ENCODE measurements around the gene STXBP3.
"Not testable (repeated sequence)": the region's sequence is repeated elsewhere in the genome, so short reads cannot be mapped to it uniquely, and the experiment has no call there.

STXBP3 gene, protein sequence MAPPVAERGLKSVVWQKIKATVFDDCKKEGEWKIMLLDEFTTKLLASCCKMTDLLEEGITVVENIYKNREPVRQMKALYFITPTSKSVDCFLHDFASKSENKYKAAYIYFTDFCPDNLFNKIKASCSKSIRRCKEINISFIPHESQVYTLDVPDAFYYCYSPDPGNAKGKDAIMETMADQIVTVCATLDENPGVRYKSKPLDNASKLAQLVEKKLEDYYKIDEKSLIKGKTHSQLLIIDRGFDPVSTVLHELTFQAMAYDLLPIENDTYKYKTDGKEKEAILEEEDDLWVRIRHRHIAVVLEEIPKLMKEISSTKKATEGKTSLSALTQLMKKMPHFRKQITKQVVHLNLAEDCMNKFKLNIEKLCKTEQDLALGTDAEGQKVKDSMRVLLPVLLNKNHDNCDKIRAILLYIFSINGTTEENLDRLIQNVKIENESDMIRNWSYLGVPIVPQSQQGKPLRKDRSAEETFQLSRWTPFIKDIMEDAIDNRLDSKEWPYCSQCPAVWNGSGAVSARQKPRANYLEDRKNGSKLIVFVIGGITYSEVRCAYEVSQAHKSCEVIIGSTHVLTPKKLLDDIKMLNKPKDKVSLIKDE

GRCh38 chr1:108746382-108747170, at the start of gene STXBP3:
STXBP3 (plus strand) TSS chr1:108746674; CDS start chr1:108746738, 64 bp downstream.
- DNase-seq: peak; percentile 95

DNA sequence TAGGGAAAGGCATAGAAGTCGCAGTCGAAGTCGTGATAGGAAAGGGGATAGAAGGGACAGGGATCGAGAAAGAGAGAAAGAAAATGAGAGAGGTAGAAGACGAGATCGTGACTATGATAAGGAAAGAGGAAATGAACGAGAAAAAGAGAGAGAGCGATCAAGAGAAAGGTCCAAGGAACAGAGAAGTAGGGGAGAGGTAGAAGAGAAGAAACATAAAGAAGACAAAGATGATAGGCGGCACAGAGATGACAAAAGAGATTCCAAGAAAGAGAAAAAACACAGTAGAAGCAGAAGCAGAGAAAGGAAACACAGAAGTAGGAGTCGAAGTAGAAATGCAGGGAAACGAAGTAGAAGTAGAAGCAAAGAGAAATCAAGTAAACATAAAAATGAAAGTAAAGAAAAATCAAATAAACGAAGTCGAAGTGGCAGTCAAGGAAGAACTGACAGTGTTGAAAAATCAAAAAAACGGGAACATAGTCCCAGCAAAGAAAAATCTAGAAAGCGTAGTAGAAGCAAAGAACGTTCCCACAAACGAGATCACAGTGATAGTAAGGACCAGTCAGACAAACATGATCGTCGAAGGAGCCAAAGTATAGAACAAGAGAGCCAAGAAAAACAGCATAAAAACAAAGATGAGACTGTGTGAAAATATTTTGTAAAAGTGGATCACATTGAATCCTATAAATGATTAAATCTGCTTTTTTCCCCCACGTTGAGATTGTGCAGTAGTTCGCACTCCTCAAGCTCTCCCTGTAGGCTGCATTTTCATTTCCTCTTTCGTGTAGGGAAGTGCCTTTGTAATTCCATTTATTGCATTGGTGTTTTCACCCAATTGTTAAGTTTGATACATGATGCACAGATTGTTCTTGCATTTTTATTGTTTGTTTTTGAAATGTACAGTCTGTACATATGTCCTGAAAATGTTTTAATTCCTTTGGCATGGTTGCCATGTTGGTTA, 46.8 kb upstream of the STXBP3 start:
- no peak for DNase-seq

DNA sequence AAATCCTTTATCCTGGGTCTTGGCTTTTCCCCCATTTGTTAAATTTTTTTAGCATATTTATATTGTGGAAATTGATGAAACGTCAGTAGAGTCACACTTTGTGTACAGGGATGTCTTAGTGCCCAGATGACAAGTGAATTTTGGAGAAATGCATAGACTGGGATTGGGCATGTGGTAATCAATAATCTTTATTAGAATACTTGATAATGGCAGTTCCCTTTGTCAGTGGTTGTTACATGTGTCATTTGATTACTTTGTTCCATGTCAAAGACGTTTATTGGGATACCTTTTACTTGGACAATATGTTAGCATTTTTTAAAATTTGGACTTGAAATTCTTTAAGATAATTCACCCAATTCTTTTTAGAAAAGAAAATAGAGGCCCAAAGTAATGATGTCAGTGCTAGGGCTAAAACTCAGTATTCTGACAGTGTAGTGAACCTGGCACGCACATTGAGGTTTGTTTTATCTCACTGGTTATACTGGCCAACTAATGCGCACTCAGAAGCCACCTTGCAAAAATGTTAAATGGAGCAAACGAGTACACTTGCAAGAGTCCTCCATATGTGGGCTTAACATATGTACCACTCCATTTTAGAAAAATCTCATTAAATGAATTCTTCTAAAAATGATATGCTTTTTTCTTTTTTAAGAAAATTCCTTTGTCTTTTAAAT, 45.2 kb upstream of the STXBP3 start:
- DNase-seq: no peak

DNA sequence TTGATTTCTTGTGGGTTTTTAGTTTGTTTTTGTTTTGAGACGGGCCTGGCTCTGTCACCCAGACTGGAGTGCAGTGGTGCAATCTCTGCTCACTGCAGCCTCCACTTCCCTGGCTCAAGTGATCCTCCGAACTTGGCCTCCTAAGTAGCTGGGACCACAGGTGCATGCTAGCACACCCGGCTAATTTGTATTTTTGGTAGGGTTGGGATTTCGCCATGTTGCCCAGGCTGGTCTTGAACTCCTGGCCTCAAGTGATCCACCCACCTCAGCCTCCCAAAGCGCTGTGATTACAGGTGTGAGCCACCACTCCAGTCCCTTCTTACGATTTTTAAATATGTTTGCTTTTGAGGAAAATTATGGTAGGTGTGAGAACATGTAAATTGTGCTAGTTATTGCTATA, 44.4 kb upstream of the STXBP3 start:
- not testable (repeated sequence) for DNase-seq

GRCh38 chr1:108703939-108704338, 42.5 kb upstream of the STXBP3 start:
- DNase-seq: no peak

DNA sequence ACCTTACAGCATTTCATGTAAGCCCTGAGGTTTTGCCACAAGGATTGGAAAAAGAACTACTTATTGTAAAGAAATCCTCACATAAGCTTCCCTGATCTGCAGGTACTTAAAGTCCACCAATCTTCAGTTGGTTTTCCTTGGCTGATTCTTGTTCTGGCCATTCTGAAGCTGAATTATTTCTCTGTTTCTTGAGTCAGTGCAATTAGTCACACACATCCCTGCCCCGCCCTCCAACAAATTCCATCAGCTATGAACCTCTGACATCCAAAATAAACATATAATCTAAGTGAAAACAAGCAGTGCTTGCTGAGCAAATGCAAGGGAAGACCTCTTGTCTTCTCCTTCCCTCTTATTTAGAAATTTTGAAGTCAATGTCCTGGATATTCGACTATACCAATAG, 42.0 kb upstream of the STXBP3 start:
- no peak for DNase-seq

DNA sequence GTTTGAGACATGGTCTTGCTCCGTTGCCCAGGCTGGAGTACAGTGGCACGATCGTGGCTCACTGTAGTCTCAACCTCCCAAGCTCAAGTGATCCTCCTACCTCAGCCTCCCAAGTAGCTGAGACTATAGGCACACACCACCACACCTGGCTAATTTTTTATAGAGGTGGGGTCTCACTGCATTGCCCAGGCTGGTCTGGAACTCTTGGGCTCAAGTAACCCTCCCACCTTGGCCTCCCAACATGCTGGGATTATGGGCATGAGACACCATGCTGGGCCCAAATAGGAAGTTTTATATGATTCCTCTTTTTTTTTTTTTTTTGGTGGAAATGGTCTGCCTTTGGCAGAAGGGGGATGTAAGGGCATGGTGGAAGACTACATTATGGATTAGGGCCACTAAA, 39.8 kb upstream of the STXBP3 start:
- DNase-seq: no peak

DNA sequence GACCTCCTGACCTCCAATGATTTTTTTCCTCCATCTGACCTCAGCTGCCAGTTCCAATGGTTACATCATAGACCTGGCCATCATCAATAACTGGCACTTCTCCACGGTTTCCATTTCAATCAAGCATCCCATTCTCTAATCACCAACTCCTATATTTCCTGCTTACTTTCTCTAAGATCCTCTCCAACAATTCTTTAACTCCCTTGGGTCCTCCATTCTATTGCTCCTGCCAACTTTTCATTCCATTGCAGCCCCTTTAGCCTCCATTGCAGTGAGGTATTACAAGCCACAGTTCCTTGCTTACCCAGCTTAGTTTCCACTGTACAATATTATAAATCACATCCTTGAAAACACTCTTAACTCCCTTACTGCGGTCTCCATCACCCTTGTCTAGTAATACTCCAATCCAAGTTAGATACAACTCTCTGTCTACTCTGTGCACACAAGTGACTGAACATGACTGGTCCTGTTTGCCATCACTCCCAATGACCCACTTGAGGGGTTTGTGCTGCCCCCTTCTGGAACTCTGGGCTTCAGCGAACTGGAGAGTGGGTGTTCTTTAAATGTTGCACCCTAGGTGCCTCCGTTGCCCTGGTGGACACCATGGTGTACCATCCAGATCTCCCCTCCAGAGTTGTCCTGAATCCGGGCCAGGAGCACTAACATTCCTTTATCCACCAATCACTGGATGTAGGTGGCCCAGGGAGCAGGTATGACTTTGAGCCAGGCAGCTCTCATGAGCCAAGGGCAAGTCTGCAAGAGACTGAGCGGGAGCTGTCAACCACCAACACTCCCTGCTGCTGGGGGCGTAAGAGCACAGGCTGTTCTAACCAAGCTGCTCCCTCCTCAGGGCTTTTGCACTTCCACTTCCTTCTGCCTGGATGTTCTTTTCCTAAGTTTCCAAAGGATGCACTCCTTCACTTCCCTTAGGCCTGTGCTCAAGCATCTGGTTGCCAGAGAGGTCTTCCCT, 37.5 kb upstream of the STXBP3 start:
- DNase-seq: no peak

- DNase-seq: no peak
These were observed 33.8 kb upstream of the STXBP3 start, which contains the start of gene FNDC7 for GRCh38 chr1:108712606-108713150. FNDC7 (plus strand) TSS chr1:108712908; CDS start chr1:108712934, 26 bp downstream.

GRCh38 chr1:108715932-108716331, 30.5 kb upstream of the STXBP3 start:
- DNase-seq: no peak

DNA sequence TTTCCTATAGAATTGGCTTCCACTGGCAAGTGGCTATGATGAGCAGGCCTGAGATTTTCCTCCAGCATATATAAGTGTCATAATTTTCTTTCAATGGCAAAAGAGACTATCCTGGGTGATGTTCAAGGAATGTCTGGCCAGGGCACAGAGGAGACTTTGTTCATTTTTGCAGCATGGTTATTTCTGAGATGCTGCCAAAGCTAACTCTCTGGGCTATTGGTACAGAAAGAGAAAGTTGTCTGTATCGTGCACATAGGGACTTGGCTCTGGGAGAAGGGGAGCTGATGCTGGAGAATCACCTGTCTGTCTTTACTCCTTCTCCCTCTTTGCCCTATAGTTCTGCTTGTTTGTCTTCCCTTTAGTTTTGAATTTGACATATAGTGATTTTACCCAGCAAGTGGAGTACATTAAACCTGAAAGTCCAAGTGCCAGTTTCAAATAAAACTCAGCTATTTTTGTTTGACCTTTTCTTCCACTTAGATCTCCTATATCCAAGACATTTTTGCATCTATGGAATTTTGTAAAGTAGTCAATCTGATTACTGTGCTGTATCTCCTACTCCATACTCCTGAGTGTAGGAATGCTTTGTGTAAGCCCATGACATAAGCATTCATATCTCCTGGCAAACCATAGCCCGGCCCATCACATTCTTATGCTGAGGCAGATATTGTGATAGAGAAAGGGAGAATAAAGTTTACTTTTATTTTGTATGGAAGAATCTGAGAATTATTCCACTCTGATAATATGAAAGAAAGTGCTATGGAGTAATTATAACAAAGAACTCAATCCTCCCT, 29.8 kb upstream of the STXBP3 start:
- DNase-seq: no peak

GRCh38 chr1:108717774-108718316, 28.6 kb upstream of the STXBP3 start:
- no peak for DNase-seq

GRCh38 chr1:108718927-108719655, 27.4 kb upstream of the STXBP3 start:
- DNase-seq: no peak

DNA sequence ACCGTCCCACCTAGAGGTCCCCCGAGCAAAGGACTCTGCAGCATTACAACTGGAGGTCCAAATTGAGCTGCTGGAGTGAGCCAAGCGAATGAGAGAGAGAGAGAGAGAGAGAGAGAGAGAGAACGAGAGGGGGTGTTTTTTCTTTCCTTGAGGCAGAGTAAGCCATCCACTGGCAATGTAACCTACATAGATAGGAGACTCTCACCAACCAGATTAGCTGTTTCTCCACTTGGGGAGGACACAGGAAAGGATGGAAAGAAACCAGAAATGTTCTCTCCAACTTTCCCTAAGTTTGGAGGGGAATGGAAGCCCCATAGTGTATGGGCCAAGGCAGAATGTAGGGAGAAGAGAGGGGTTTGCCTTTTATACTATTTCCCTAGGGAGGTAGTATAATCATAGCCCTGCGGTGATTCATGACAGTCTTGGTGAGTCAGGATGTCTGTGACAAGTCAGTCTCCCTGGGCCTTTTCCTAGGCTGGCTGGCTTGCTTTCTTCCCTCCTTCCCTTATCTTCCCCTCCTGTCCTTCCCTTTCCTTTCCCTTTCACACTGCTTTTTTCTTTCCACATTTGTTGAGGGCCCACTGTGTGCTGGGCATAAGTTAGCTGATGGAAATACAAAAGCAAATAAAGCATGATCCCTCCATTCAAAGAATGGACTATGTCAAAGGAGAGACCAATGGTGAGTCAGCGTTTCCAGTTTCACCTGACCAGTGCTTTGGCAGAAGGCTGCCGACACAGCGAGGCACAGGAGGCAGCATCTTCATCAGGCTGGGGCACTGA, 26.6 kb upstream of the STXBP3 start:
- no peak for DNase-seq

GRCh38 chr1:108722292-108722691, 24.2 kb upstream of the STXBP3 start:
- no peak for DNase-seq

DNA sequence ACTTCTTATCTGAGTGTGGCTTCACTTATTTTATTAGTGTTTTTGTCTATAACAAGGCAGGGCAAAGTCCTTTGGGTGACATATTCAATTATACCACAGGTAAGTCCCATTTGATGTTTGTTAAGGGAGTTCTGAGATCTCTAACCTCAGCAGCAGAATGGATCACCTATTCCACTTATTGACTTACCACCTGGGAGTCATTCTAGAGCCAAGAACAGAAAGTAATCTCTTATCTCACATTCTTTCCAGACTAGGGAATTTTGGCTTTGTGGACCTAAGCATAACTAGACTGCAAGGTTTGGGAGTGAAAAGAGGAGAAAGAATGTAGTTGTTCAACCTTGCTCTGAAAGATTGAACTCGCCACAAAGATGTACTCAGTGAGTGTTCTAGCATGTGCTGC, 20.6 kb upstream of the STXBP3 start:
- DNase-seq: no peak

DNA sequence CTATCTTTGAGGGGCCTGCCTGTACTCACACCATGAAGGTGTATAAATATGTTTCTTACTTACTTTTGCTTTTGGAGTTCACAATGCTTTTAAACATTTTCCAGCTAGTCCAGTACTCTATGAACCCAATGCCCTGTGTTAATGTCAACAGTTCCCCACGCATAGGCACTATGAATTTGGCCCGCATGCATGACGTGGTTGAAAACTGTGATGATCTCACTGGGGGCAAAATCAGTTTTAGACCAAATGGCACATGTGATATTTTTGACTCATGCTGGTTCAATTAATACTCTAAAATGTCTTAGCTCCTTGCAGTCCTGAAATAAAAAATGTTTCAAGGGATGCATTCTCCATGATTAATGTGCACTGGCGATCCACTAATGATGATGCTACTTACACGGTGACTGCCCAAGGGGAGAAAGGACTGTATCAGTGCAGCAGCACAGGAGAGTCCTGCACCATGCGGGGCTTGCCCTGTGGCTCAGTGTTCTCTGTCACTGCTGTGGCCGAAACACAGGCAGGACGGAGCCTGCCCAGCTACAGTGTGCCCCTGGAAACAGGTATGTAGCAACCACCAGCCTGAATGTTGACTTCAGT, 18.0 kb upstream of the STXBP3 start:
- DNase-seq: no peak
